GM21390 (cell line): ENCODE data around the gene BCL11A.

Source experiments
- ATAC-seq: cut with Tn5 transposase; IDR thresholded peaks from one replicate; pipeline ENCODE4 v1.9.1; 2021; ENCODE audit not compliant: unreplicated experiment

BCL11A gene

DNA sequence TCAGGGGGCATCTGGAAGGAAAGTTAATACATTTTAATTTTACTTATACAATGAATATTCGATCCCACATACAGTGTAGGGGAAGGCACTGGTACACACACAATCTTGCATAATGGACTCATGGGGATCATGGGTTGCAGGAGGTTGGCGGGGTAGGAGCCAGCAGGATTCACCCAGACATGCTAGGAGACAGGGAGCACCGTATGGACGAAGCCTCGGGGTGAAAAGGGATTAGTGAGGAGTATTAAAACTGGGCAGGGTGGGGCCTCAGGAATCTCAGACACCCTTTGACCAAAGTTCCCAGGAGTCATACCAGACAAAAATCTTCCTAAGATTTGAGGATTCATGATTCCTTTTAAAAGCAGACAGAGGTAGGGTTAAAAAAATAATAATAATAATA lies 140.8 kb downstream of the BCL11A start:
- ATAC-seq: no peak

DNA sequence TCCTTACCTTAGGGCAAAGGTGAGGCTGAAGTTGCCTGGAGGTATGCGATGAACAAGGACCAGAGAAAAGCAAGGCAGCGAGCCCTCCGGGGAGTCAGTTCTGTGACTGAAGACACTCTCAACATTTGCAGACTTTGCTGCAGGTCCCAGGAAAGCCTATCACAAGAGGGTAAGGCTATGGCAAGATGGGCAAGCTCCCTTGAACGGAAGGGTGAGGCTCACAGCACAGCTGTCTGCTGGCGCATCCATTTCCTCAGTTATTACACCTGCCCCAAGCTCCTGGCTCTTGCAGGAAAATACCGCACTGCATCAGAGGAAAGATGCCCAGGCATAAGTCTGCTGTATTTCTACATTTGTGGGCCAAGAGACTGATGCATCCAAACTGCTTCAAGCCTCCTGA lies 141.4 kb downstream of the BCL11A start:
- no peak for ATAC-seq

DNA sequence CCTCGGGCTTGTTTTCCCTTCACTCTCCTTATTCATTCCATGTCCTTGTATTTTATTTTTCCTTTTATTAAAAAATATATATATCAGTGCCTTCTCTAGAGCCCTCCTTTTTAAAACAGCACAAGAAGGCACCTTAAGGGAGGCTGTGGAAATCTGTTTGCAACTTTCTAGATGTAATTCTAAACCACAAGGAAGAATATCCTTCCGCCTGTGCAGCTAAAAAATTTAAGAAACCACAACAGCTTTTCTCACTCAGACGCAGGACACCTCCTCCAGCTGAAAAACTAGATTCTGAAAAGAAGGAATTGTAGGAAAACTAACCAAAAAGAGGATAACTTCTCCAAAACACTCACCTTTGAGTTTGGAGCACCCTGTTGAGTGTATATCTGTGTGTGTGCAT lies 142.2 kb downstream of the BCL11A start:
- no peak for ATAC-seq

DNA sequence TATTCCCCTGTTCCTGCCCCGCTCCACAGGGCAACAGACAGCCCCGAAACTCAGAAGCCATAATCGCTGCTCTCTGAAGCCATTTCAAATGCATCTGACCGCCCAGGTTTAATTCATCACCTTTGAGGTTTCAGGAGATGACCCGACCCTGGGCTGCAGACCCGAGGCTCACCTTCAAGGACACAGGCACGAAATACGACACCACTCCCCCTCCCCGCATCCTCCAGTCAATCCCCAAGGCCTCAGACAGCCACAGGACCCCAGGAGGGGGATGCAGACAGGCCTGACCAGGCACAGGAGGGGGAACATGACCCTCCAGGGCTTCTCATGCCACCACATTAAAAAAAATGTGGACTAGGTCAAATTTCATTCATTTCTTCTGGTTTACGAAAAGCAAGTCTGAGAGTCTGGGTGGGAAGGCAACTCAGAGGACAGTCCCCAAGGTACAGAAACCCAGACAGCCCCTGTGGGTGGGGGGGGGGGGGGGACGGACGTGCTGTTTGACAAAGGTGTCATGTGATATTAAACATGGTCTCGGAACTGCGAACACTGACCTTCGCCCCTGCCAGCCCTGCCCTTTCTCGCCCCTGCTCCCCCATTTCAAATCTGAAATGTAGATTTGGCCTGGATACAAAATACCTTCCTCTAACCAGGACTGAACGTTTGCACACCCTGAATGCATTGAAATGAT lies 142.9 kb downstream of the BCL11A start:
- no peak for ATAC-seq

DNA sequence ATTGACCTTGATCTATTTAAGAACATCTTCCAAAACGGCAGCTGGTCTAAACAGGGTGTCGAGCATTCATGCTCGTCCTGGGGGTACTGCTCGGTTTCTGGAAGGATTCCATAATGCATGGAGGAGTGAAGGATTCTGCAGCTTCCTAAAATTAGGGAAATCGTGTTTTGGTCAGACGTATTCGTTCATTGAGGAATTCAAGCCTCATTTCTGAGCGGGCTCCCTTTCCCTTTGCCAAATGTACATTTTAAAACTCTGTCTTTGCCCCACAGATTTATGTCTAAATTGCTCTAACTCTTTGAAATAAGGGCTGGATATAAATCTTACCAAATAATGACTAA lies 144.0 kb downstream of the BCL11A start:
- no peak for ATAC-seq

DNA sequence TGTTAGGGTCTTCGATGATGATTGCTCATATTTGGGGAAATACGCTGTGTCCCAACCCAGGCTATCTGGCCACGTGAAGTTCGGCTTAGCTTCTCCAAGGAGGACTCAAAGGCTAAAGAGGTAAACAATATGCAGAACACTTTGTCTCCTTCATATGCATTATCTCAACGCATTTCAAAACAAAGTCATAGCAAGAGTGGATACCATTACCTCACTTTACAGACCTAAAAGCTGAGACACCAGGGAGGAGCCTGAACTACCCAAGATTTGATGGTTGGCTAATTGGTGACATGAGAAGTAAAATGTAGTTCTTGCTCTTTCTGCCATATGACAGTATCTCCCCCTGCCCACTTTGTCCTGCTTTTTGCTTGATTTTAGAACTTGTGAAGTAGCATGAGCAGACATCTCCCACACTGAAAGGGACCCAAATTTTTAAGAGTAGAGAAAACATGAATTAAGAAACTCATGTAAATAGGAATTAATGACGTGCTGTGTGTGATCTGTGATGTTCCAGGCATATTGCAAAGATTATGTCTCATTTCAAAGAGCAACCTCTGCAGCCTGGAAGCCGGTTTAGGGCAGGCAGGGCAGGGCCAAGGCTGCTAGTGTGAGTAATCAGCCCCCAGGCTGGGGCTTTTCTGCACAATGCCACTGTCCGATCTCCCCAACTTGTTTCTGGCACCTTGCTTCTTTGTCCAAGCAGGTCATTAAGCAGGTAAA lies 144.5 kb downstream of the BCL11A start:
- no peak for ATAC-seq

DNA sequence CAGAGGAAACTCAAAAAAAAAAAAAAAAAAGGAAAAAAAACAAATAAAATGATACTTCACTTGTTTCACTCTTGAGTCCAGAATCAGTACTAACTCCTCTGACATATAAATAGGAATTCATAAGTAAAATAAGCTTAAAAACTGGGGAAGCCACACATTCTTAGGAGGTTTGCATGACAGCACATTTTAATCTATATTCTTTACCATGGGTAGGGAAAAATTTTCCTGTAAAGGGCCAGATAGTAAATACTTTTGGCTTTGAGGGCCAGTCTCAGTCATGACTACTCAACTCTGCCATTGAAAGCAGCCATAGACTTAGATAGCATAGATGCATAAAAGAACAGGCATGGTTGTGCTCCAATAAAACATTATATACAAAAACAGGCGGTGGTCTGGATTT lies 145.2 kb downstream of the BCL11A start:
- no peak for ATAC-seq

DNA sequence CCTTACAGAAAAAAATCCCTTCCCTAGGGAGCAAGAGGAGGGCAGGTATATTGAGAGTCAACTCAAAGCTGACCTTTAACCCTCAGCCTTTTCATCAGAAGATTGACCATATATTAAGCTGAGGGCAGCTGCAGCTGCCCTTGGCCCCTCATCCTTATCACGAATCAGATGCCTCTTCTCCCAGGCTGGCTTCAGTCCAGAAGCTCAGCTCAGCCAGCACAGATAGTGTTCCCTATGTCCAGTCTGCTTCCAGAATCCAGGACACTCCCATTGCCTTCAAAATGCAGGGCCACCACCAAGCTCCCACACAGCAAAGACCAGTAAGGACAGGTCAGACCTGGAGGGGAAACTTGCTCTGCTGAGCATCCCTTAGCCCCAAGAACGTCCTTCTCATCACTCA lies 146.1 kb downstream of the BCL11A start:
- no peak for ATAC-seq

DNA sequence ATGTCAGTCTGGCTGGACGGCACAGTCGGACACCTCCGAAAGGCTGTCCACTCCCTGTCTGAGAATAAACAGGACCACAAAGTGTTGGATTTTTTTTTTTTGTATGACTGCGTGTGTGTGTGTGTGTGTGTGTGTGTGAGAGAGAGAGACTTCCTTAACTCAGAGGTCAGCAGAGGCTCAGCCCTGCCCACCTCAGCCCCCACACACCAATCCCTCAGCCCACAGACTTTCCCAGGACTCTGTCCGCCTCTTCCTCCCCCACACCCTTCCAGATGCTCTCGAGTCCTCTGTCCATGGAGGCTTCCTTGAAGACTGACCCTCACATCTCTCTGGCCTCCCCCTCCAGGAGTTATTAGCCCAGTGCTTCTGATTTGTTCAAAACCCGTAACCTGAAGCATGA lies 147.3 kb downstream of the BCL11A start:
- ATAC-seq: no peak

DNA sequence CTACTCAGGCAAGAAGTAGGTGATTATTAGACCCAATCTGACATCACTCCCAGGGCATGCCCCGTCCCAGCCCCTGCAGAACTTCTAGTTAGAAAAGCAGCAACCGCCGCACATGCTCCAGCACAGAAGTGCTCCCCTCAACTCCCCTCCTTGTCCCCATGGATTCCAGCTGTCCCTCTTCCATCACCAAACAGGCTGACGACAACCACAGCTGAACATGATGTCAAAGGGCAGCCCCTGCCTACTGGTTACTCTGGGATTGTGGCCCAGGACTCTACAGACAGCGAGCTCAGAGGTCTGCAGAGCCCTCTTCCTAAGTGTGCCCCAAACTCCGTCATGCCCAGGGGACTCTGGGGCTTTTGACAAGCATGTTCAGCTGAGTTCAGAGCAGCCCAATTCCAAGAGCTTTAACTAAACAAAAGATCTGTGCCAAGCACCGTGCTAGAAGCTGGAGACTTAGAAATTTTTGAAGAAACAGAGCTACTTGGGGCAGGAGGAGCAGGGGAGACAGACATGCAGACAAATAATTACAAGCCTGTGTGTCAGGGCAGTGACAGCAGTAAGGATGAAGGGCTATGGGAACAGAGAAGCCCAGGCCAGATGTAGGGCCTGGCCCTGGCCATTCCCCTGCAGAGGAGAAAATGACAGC lies 148.1 kb downstream of the BCL11A start:
- no peak for ATAC-seq
